ENCODE data around the gene CNOT6L. TPM values are rescaled to one million over a fixed set of nuclear protein-coding genes. Genes with fewer than 3 reads are reported as not detected.

CNOT6L gene
- total RNA-seq, 1 donor = 16.4 TPM

DNA sequence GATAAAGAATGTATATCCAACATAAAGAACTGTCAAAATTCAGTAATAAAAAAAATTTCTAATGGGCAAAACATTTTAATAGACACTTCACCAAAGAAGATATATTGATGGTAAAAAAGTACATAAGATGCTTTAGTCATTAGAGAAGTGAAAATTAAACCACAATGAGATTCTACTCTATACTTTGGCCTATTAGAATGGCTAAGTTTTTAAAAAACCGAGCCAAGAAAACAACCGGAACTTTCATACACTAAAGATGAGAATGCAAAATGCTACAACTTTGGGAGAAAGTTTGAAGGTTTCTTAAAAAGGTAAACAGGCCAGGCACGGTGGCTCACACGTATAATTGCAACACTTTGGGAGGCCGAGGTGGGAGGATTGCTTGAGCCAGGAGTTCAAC is 20.8 kb downstream of the CNOT6L start:
- TF ChIP-seq, protein P1, sequence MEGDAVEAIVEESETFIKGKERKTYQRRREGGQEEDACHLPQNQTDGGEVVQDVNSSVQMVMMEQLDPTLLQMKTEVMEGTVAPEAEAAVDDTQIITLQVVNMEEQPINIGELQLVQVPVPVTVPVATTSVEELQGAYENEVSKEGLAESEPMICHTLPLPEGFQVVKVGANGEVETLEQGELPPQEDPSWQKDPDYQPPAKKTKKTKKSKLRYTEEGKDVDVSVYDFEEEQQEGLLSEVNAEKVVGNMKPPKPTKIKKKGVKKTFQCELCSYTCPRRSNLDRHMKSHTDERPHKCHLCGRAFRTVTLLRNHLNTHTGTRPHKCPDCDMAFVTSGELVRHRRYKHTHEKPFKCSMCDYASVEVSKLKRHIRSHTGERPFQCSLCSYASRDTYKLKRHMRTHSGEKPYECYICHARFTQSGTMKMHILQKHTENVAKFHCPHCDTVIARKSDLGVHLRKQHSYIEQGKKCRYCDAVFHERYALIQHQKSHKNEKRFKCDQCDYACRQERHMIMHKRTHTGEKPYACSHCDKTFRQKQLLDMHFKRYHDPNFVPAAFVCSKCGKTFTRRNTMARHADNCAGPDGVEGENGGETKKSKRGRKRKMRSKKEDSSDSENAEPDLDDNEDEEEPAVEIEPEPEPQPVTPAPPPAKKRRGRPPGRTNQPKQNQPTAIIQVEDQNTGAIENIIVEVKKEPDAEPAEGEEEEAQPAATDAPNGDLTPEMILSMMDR (IDR thresholded peaks at IDR 0.05; ENCODE audit: insufficient read depth, low read length) = no peak
- H3K4me3 ChIP-seq (ENCODE audit: low read depth, low read length) = no peak overlapping the region
- no peak for DNase-seq (ENCODE audit: low read depth)

- DNase-seq (ENCODE audit: low read depth) = peak; percentile 25
- TF ChIP-seq, protein P1 (IDR thresholded peaks at IDR 0.05; ENCODE audit: insufficient read depth, low read length) = no peak
Measured at GRCh38 chr4:77797239-77797638, 21.9 kb downstream of the CNOT6L start.

GRCh38 chr4:77795326-77795725 is 23.8 kb downstream of the CNOT6L start:
- H3K4me3 ChIP-seq (ENCODE audit: low read depth, low read length) = no peak overlapping the region
- TF ChIP-seq, protein P1 (IDR thresholded peaks at IDR 0.05; ENCODE audit: insufficient read depth, low read length) = no peak
- no peak for DNase-seq (ENCODE audit: low read depth)

More at GRCh38 chr4:77797239-77797638, 21.9 kb downstream of the CNOT6L start:
- no peak overlapping the region for H3K4me3 ChIP-seq (ENCODE audit: low read depth, low read length)

DNA sequence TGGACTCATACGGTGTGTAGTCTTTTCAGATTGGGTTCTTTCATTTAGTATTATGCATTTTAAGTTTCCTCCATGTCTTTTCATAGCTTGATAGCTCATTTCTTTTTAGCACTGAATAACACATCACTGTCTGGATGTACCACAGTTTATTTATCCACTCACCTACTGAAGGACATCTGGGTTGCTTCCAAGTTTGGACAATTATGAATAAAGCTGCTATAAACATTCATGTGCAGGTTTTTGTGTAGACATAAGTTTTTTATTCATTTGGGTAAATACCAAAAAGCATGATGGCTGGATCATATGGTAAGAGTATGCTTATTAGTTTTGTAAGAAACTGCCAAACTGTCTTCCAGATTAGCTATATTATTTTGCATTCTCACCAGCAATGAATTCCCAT is 29.0 kb downstream of the CNOT6L start:
- H3K4me3 ChIP-seq (ENCODE audit: low read depth, low read length) = no peak overlapping the region
- TF ChIP-seq, protein P1 (IDR thresholded peaks at IDR 0.05; ENCODE audit: insufficient read depth, low read length) = no peak
- no peak for DNase-seq (ENCODE audit: low read depth)

- TF ChIP-seq, protein P1 (IDR thresholded peaks at IDR 0.05; ENCODE audit: insufficient read depth, low read length) = no peak
- H3K4me3 ChIP-seq (ENCODE audit: low read depth, low read length) = no peak overlapping the region
- no peak for DNase-seq (ENCODE audit: low read depth)
Measured at GRCh38 chr4:77788990-77789389, 30.2 kb downstream of the CNOT6L start.

DNA sequence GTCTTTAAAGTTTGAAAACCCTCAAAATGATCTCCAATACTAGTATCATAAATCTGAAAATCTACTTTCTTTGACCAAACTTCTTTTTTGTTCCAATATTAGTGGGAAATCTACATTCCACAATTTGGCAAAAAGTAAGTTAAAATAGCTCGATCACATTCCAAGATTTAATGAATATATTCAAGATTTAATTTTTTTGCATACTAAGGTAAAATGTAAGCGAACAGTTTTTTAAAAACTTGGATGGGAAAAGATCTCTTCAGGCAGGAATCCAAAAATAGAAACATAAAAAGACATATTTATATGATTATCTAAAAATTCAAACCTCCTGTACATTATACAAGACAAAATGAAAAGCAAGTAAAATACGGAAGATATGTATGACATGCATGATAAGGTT is 31.2 kb downstream of the CNOT6L start:
- no peak for DNase-seq (ENCODE audit: low read depth)
- TF ChIP-seq, protein P1 (IDR thresholded peaks at IDR 0.05; ENCODE audit: insufficient read depth, low read length) = no peak

DNA sequence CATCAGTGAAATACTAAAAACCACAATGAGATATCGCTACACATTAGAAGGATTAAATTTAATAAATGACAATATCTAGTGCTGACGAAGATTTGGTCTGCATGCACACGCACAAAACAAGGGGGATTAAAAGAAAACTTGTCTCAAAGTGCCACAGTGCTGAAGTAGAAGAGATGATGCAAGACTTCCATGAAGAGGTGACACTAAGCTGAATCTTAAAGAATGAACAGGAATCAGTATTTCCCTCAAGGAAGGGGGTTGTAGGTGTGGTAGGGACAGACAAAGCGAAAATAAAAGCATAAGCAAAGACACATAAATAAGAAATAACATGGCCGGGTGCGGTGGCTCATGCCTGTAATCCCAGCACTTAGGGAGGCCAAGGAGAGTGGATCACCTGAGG is 33.5 kb downstream of the CNOT6L start:
- H3K4me3 ChIP-seq (ENCODE audit: low read depth, low read length) = no peak overlapping the region
- TF ChIP-seq, protein P1 (IDR thresholded peaks at IDR 0.05; ENCODE audit: insufficient read depth, low read length) = no peak
- DNase-seq (ENCODE audit: low read depth) = no peak

More for the DNA sequence above, 31.2 kb downstream of the CNOT6L start:
- no peak overlapping the region for H3K4me3 ChIP-seq (ENCODE audit: low read depth, low read length)

Data from fibroblast of the aortic adventitia (primary cell).